ENCODE results near the gene C3orf20. TPM values are rescaled to one million over a fixed set of nuclear protein-coding genes. Genes with fewer than 3 reads are reported as not detected.

Gene C3orf20
- total RNA-seq, 1 experiment from 2014 or later = not detected

DNA sequence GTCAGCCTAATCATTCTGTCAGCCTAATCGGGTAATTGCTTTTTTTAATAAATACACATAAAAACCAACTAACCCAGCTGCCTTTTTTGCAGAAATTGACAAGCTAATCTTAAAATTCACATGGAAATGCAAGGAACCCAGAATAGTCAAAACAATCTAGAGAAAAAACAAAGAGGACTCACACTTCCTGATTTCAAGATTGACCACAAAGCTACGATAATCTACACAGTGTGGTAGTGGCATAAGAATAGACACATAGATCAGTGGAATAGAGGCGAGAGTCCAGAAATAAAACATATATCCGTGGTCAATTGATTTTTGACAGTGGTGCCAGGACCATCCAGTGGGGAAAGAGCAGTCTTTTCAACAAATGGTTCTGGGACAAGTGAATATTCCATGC, 2.4 kb upstream of the C3orf20 start:
- CTCF ChIA-PET = interaction anchor here (0.6 to 1.5 kb wide), 3 partner anchors 95 to 248 kb away, joined by 4 to 16 read pairs (median 5); no protein-coding TSS in a partner anchor
- no peaks in the 10 kb centered on the region for H3K4me1 ChIP-seq (ENCODE audit: control insufficient read depth, insufficient read depth, low read length)
- TSS peak; percentile 50 for BruUV-seq (replicated peaks)
- in situ Hi-C loops (cut with HindIII; ENCODE audit: low pct_unique_long_range_greater_than_20kb, low sequenced_read_pairs) = no loop called here
- H3K27ac ChIP-seq (ENCODE audit: low read length) = no peak overlapping the region
- H3K4me3 ChIP-seq (ENCODE audit: low read depth in 2 of 2, low read length in 2 of 2) = no peak overlapping the region
- DNase-seq (ENCODE audit: low read depth, low spot score) = no peak
- H3K36me3 ChIP-seq (ENCODE audit: control insufficient read depth, insufficient read depth, low read length) = peaks cover 21% of the 10 kb centered on the region
- TF ChIP-seq TCF7L2 (IDR thresholded peaks at IDR 0.05; ENCODE audit: low read depth, low read length) (no peak), REST (IDR thresholded peaks at IDR 0.05; ENCODE audit: insufficient read depth in 1 of 2, low read depth in 2 of 2, low read length in 1 of 2) (no peak), SIN3A (IDR thresholded peaks at IDR 0.05; ENCODE audit: borderline replicate concordance, insufficient read depth, low read depth, low read length) (no peak), POLR2AphosphoS5 (IDR thresholded peaks at IDR 0.05; ENCODE audit: low read depth, low read length) (no peak)
- TF ChIP-seq, protein P1, sequence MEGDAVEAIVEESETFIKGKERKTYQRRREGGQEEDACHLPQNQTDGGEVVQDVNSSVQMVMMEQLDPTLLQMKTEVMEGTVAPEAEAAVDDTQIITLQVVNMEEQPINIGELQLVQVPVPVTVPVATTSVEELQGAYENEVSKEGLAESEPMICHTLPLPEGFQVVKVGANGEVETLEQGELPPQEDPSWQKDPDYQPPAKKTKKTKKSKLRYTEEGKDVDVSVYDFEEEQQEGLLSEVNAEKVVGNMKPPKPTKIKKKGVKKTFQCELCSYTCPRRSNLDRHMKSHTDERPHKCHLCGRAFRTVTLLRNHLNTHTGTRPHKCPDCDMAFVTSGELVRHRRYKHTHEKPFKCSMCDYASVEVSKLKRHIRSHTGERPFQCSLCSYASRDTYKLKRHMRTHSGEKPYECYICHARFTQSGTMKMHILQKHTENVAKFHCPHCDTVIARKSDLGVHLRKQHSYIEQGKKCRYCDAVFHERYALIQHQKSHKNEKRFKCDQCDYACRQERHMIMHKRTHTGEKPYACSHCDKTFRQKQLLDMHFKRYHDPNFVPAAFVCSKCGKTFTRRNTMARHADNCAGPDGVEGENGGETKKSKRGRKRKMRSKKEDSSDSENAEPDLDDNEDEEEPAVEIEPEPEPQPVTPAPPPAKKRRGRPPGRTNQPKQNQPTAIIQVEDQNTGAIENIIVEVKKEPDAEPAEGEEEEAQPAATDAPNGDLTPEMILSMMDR (IDR thresholded peaks at IDR 0.05) = no peak
- no peaks in the 10 kb centered on the region for H3K27me3 ChIP-seq (ENCODE audit: control insufficient read depth, insufficient read depth, low read length)
- POLR2A ChIA-PET = no interaction called here
- no peak for ATAC-seq
- no peaks in the 10 kb centered on the region for H3K9me3 ChIP-seq (ENCODE audit: control insufficient read depth, insufficient read depth, low read depth, low read length)
- intact Hi-C loops (cut with micrococcal nuclease; ENCODE audit: unreplicated experiment) = loop anchor here (2.0 kb wide), 2 partner anchors 108 to 250 kb away; no protein-coding TSS in a partner anchor

- in situ Hi-C loops (cut with HindIII; ENCODE audit: low pct_unique_long_range_greater_than_20kb, low sequenced_read_pairs) = no loop called here
- TF ChIP-seq, protein P1 (IDR thresholded peaks at IDR 0.05) = no peak
- TF ChIP-seq SIN3A (IDR thresholded peaks at IDR 0.05; ENCODE audit: borderline replicate concordance, insufficient read depth, low read depth, low read length) (no peak), REST (IDR thresholded peaks at IDR 0.05; ENCODE audit: insufficient read depth in 1 of 2, low read depth in 2 of 2, low read length in 1 of 2) (no peak), POLR2AphosphoS5 (IDR thresholded peaks at IDR 0.05; ENCODE audit: low read depth, low read length) (no peak), TCF7L2 (IDR thresholded peaks at IDR 0.05; ENCODE audit: low read depth, low read length) (no peak)
- no peaks in the 10 kb centered on the region for H3K36me3 ChIP-seq (ENCODE audit: control insufficient read depth, insufficient read depth, low read length)
- H3K4me3 ChIP-seq (ENCODE audit: low read depth in 2 of 2, low read length in 2 of 2) = no peak overlapping the region
- POLR2A ChIA-PET = no interaction called here
- no TSS peak for BruUV-seq (replicated peaks)
- no peak overlapping the region for H3K27ac ChIP-seq (ENCODE audit: low read length)
- H3K4me1 ChIP-seq (ENCODE audit: control insufficient read depth, insufficient read depth, low read length) = no peaks in the 10 kb centered on the region
- ATAC-seq = no peak
- CTCF ChIA-PET = no interaction called here
- DNase-seq (ENCODE audit: low read depth, low spot score) = no peak
- H3K27me3 ChIP-seq (ENCODE audit: control insufficient read depth, insufficient read depth, low read length) = no peaks in the 10 kb centered on the region
- intact Hi-C loops (cut with micrococcal nuclease; ENCODE audit: unreplicated experiment) = no loop called here
- no peaks in the 10 kb centered on the region for H3K9me3 ChIP-seq (ENCODE audit: control insufficient read depth, insufficient read depth, low read depth, low read length)
Observed at GRCh38 chr3:14676881-14677280, 1.9 kb downstream of the C3orf20 start.
